ENCODE data around the gene KLRC4.
"Not testable (repeated sequence)": the region's sequence is repeated elsewhere in the genome, so short reads cannot be mapped to it uniquely, and the experiment has no call there.

The KLRC4 gene

DNA sequence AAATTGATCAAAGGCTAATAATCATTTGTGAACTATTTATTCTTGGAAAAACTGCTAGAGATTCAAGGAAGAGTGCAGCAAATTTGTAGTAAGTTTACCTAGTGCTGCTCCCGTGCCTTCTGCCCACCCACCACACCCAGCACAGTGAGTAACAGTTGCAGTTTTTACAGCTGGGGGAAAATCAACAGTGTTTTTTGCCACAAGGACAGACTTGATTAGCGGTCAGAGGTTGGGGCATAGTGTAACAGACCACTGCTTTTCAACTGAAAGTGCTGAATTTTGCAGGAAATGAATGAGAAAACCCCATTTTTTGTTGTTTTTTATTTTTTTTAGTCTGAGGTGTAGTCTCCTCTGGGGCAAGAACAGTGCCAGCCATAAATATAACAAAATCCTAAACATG is 12.3 kb downstream of the KLRC4 start:
- no peak for DNase-seq (ENCODE audit: low spot score)

DNA sequence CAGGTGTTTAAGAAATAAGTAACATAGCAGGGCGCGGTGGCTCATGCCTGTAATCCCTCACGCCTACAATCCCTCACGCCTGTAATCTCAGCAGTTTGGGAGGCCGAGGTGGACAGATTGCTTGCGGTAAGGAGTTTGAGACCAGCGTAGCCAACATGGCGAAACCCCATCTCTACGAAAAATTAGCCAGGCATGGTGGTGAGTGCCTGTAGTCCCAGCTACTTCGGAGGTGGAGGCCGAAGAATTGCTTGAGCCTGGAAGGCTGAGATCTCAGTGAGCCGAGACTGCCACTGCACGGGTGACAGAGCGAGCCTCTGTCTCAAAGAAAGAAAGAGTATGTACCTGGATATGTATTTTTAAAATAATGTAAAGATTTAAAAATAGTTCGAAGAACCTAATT is 13.4 kb downstream of the KLRC4 start:
- DNase-seq (ENCODE audit: low spot score), result not testable (repeated sequence)

DNA sequence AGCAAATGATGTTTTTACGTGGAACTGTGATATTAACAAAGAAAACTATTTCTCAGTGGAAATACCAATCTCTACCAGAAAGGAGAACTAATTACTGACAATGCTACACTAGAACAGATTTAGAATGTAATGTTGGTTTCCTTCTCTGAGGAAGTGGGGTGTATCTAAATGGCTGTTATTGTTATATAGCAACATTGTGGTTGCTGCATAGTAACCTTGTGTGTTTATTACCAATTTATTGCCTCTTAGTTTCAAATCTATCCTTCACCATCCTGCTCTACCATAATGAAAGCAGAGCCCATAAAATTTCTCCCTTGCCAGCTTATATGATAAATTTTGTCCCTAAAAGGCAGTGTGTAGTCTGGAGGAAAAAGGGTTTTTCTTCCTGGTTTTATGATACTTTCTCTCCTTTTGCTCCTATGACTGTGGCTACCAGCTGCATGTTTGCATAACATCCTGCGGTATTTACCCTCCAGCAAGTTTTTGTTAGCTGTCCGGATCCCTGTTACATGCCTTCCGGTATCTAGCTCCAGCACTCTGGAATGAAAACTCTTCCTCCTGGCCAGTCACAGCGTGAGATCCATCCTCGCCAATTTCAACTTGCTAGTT is 14.1 kb downstream of the KLRC4 start:
- DNase-seq (ENCODE audit: low spot score), result peak; percentile 79

DNA sequence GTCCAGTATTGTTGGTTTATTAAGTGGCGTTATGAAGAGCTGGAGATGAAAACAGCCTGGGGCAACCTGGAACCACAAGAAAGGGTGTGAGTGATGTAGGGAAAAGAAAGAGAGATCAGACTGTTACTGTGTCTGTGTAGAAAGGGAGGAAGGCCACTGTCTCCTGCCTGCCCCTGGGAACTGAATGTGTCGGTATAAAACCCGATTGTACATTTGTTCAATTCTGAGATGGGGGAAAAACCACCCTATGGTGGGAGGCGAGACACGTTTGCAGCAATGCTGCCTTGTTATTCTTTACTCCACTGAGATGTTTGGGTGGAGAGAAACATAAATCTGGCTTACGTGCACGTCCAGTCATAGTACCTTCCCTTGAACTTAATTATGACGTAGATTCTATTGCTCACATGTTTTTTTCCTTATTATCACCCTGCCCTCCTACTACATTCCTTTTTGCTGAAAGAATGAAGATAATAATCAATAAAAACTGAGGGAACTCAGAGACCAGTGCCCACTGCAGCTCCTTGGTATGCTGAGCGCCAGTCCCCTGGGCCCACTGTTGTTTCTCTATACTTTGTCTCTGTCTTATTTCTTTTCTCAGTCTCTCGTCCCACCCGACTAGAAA is 14.9 kb downstream of the KLRC4 start:
- not testable (repeated sequence) for DNase-seq (ENCODE audit: low spot score)

DNA sequence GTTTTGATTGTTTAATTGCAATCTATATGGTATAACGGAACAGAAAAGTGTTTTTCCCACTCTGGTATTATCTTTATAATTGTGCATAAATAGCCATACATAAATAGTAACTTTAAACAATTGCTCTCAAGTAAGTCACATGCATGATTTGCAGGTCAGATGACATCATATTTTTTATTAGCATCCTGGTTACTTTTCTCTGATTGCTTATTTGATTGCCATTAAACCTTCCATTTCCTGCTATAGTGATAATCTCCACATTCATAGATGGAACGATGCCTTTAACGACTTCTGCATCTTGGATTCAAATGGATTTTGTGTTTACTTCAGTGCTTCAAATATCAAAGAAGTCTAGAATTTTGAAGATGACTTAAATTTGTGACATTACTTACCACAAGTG is 16.3 kb downstream of the KLRC4 start:
- no peak for DNase-seq (ENCODE audit: low spot score)

DNA sequence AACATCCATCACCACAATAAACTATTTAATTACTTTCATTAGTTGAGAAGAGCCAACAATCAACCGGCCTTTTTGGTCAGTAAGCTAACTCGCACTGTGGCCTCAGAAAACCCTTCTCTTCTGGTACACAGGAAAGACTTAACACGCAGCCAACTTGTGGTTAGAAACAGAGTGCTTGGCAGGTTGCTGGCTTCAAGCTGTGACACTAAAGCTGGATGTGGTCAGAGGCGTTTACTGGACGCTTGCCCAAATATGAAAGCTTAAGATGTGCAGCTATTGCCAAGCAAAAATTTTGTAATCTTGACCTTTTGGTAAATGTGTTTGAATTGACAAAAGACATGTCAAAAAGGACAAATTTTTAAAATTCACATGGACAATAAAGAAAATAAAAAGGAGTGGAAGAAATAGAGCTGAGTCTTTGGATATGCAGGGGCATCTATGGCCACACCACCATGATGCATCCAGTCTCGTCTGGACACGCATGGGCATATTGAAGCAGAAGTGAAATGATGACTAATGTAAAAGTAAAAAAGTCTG is 17.1 kb downstream of the KLRC4 start:
- peak; percentile 84 for DNase-seq (ENCODE audit: low spot score)

DNA sequence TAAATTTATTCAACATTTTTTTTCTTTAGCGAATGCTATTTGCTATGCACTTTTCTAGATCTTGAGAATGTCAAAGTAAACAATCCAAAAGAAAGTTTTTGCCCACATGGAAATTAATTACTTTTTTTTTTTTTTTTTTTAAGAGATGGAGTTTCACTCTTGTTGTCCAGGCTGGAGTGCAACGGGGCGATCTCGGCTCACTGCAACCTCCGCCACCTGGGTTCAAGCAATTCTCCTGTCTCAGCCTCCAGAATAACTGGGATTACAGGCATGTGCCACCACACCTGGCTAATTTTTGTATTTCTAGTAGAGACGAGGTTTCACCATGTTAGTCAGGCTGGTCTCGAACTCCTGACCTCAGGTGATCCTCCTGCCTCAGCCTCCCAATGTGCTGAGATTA is 18.6 kb downstream of the KLRC4 start:
- not testable (repeated sequence) for DNase-seq (ENCODE audit: low spot score)

DNA sequence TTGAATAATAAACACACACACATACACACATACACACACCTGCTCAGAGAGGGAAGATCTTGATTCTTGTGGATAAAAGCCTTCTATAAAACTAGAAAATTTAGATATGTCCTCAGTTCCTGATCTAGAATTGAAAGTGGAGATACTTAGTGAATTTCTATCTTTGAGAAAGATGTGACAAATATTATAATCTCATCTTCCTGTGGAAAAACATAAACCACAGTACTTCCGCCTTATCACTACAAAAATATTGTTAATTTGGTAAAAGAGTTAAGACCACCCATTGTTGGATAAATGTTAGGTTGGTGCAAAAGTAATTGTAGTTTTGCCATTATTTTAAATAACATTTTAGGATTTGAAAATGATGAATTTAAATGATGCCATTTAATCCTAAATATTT is 19.7 kb downstream of the KLRC4 start, which contains the start of gene KLRK1:
TSS of gene KLRK1 (minus strand) at position 138 of the 400 bp plus-strand sequence. CDS start 1,231 bp downstream, outside the sequence.
- DNase-seq (ENCODE audit: low spot score), result no peak

DNA sequence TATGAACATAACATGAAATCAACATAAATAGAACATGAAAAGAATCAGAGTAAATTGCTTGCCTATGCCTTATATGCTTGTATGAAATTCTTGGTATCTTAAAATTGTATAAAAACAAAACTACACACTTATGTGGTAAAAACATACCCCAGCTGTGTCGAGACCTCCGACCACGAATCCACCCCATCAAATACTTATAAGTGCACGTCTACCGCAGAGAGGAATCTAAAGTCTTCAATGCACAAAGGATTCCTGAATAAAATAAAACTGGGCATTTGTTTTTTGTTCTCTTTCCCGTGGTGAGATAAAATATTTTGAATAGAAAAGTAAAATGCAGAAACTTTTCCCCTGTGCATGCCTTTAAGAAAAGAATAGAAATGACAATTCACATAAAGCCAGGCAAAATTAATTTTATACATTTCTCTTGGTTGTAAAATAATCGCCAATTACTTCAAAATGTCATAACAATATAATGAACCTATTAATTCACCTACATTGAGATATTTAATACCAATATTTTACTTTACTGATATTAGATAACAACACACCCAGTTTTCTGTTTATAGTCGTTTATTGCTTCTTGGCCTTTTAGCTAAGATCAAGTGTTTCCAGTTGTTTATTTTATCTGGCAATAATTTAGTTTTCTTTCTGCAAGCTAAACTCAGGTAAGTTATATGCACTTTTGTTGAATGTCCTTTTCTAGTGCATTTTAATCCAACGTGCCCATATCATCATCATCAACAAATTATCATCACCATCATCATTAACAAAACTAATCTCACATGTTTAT is 20.7 kb downstream of the KLRC4 start:
- DNase-seq (ENCODE audit: low spot score), result no peak

DNA sequence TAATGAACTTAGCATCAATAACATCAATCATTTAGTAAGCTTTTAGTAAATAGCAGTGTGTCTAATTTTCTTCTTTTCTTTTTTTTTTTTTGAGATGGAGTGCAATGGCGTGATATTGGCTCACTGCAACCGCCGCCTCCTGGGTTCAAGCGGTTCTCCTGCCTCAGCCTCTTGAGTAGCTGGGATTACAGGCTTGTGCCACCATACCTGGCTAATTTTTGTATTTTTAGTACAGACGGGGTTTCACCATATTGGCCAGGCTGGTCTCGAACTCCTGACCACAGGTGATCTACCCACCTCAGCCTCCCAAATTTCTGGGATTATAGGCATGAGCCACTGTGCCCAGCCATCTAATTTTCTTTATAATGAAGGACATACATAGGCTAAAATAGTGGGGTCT is 22.1 kb downstream of the KLRC4 start:
- DNase-seq (ENCODE audit: low spot score), result not testable (repeated sequence)

DNA sequence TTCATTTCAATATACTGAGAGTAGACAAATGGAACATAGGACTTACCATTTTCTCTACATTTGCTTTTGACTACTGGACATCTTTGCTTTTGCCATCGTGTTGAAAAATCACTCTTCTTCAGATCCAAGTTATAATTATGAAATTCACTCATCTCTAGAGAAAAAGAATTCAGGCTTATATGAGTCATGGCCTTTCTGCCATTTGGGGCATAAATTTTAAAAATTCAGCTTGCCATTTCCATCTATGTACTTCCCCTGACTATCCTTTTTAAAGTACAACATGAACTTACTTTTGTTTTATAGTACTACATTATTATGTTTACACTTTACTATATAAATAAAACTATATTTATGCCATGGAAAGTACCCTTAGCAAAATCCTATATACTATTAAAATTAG is 22.7 kb downstream of the KLRC4 start:
- no peak for DNase-seq (ENCODE audit: low spot score)

DNA sequence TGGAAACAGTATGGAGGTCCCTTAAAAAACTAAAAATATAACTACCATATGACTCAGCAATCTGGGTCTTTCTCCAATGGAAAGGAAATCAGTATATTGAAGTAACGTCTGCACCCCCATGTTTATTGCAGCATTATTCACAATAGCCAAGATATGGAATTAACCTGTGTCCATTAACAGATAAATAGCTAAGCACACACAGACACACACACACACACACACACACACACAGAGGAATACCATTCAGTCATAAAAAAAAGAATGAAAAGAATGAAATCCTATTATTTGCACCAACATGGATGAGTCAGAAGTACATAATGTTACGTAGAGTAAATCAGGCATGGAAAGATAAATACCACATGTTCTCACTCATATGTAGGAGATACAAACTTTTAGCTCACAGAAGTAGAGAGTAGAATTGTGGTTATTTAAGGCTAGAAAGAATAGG is 24.4 kb downstream of the KLRC4 start:
- no peak for DNase-seq (ENCODE audit: low spot score)

DNA sequence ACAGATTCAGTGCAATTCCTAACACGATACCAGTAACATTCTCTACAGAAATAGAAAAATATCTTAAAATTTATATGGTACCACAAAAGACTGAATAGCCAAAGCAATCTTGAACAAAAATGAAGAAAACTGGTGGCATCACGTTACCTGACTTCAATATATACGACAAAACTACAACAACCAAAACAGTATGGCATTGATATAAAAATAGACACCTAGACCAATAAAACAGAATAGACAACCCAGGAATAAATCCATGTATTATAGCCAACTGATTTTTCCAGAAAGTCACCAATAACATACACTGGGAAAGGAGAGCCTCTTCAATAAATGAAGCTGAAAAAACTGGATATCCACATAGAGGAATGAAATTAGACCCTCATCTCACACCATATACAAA is 25.4 kb downstream of the KLRC4 start:
- no peak for DNase-seq (ENCODE audit: low spot score)

DNA sequence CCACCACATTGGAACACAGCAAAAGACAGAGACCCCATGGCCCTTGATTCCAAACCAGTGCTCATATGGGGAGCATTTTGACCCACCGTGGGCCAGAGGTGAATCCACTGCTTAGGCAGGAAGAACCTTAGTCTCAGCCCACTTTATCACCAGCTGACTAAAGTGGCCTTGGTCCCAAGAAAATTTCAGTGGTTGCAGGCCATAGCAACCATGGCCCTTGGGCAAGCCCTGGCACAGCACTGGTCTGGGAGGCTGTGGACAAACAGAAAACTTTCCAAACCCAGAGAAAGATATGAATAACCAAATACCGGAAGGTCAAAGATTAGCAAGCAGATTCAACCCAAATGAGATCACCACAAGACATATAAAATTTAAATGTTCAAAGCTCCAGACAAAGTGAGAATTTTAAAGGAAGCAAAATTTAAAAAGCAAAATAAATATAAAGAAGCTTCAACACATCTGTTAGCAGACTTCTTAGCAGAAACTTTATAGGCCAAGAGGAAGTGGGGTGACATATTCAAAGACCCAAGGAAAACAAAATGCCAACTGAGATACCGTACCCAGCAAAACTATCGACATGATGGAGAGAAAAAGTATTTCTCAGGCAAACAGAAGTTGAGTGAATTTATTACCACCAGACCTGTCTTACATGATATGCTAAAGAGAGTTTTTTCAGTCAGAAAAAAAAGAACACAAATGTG is 27.5 kb downstream of the KLRC4 start:
- DNase-seq (ENCODE audit: low spot score), result no peak

DNA sequence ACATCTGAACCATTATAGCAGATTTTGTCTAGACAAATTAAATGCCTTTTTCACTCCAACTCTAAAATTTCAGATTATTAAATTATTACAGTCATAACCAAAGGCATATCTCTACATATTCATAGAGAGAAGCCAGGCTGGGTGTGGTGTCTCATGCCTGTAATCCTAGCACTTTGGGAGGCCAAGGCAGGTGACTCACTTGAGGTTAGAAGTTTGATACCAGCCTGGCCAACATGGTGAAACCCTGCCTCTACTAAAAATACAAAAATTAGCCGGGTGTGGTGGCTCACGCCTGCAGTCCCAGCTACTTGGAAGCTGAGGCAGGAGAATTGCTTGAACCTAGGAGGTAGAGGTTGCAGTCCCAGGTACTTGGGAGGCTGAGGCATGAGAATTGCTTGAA is 30.8 kb downstream of the KLRC4 start:
- DNase-seq (ENCODE audit: low spot score), result not testable (repeated sequence)

DNA sequence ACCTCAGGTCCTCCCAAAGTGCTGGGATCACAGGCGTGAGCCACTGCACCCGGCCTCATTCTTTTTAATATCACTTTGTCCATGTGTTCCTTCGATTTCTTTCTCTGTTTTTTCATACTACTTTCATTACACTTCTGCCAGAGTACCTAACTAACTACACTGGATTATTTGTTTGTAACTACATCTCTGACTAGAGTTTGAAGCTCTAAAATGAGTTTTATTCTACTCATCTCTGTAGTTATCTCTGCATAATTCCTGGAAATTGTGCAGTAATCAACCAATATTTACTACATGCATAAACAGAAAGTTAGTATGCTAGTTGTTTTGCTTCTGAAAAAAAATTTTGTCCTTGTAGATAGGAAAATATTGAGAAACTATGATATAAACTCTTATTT is 34.9 kb downstream of the KLRC4 start:
- DNase-seq (ENCODE audit: low spot score), result no peak

DNA sequence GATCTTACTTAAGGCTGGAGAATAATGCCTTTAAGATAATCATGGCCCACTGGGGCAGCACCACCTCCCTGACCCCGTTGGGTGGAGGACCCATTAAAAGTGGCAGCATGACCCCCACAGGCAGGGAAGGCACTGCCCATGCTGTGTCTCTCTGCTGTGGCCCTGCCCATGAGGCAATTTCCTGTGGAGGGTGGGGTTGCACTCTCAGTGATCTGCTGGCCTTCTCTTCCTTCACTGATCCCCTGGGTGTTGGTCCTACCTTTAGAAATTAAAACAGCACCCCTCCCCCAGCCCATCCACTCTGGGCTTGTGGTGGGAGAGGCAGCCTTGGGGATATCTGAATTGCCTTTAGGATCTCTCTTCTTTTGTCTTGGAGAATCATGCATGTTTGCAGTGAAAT is 37.0 kb downstream of the KLRC4 start:
- peak; percentile 35 for DNase-seq (ENCODE audit: low spot score)

DNA sequence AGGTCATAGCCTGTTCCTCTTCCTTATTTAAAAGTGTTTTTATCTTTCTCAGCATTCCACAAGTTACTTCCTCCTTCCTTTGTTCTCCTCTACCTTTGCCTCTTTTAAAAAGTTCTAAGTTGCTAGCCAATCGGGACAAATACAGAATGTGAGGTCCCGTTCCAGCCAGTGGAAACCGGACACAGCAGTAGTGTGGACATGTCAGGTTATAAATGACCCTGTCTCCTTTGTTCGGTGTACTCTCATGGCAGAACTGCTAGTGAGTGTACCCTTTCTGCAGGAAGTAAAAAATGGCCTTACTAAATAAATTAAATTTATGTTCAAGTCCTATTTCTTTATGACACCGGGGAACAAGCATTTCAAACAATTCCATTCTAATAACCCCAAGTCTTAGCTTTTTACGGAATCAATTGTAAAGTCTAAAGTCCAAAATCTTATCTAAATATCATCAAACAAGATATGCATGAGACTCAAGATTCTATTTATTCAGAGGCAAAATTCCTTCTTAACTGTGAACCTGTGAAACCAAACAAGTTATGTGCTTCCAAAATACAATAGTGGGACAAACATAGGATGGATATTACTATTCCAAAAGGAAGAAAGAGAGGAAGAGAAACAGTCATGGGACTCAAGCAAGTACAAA is 37.5 kb downstream of the KLRC4 start:
- DNase-seq (ENCODE audit: low spot score), result peak; percentile 55

DNA sequence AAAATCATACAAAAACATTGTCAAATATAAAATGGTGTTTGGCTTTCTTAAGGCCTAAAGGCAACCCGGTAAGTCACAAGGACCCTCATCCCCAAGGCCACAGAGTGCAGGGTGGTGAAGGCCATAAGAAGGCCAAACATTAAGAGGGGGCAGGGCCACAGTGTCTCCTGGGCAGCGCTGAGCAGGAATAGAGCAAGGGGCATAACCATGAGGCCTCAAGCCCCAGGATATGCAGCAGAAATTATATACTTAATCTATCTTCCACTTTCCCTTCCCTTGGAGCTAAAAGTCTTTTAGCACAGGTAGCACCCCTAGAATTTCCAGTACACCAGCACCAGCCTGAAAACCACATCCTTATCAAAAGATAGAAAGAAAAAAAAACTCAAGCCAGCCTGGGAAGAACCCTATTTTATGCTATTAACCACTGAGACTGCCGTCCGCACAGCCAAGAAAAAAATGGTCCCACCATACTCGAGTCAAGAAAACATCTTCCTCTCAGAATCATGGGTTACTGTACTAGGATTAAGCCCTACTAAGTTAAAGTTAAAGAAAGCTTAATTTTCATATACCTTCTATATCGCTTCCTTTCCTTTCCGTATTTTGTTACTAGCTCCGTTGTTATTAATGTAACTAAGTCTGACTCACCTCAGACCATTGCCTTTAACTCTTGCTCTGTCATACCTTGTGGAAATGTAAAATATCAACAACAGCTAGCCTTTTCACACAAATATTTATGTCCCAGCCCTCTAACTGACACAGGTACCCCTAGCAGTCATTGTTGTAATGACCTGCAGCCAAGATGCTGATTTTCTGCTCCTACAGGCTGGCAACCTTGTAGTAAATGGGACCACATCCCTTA is 39.8 kb downstream of the KLRC4 start:
- DNase-seq (ENCODE audit: low spot score), result no peak
